Mesendoderm (in vitro differentiated cells): ENCODE data around the gene SPOCK1.

Experiments used
- DNase-seq: peaks from one replicate; pipeline ENCODE4 v3.0.0; 2013
- H2AK5ac ChIP-seq: 2 replicates; pipeline ENCODE4 v1.6.1; 2013; ENCODE audit warnings: low read length, inconsistent platforms
- H2BK120ac ChIP-seq: 2 replicates; pipeline ENCODE4 v1.6.1; 2013; ENCODE audit warnings: low read depth, mild to moderate bottlenecking, low read length, moderate library complexity, mixed read lengths
- H2BK15ac ChIP-seq: replicated peaks from 2 replicates; pipeline ENCODE4 v1.6.1; 2013; ENCODE audit warnings: low read depth, mild to moderate bottlenecking, moderate library complexity
- H2BK5ac ChIP-seq: 2 replicates; pipeline ENCODE4 v1.6.1; 2013; ENCODE audit warnings: low read length, inconsistent platforms
- H3K18ac ChIP-seq: 2 replicates; pipeline ENCODE4 v1.6.1; 2013; ENCODE audit warnings: mild to moderate bottlenecking, low read length, mixed read lengths
- H3K23ac ChIP-seq: one replicate; pipeline ENCODE4 v1.6.1; 2013; ENCODE audit warnings: low read length
- H3K27ac ChIP-seq: 2 replicates; pipeline ENCODE4 v1.5.1; 2013; ENCODE audit warnings: low read depth, mild to moderate bottlenecking, inconsistent platforms, low read length, moderate library complexity
- H3K27me3 ChIP-seq: 2 replicates; pipeline ENCODE4 v1.6.1; 2013; ENCODE audit warnings: low read length, control low read depth, mild to moderate bottlenecking, inconsistent platforms; ENCODE audit not compliant: insufficient read depth, poor library complexity
- H3K36me3 ChIP-seq: 2 replicates; pipeline ENCODE4 v1.6.1; 2013; ENCODE audit warnings: low read length, inconsistent platforms; ENCODE audit not compliant: control insufficient read depth, insufficient read depth
- H3K4ac ChIP-seq: one replicate; pipeline ENCODE4 v1.6.1; 2013; ENCODE audit warnings: low read depth, mild to moderate bottlenecking, low read length, moderate library complexity
- H3K4me1 ChIP-seq: 2 replicates; pipeline ENCODE4 v1.6.1; 2013; ENCODE audit warnings: low read depth, low read length, inconsistent platforms; ENCODE audit not compliant: control insufficient read depth
- H3K4me2 ChIP-seq: 2 replicates; pipeline ENCODE4 v1.6.1; 2013; ENCODE audit warnings: low read length
- H3K4me3 ChIP-seq: 2 replicates; pipeline ENCODE4 v1.5.1; 2013; ENCODE audit warnings: mild to moderate bottlenecking, low read length
- H3K56ac ChIP-seq: one replicate; pipeline ENCODE4 v1.6.1; 2013; ENCODE audit warnings: low read length
- H3K79me1 ChIP-seq: 2 replicates; pipeline ENCODE4 v1.6.1; 2013; ENCODE audit warnings: low read length, inconsistent platforms
- H3K79me2 ChIP-seq: 2 replicates; pipeline ENCODE4 v1.6.1; 2013; ENCODE audit warnings: mild to moderate bottlenecking, low read length; ENCODE audit not compliant: control insufficient read depth, insufficient read depth
- H3K9ac ChIP-seq: 2 replicates; pipeline ENCODE4 v1.6.1; 2013; ENCODE audit warnings: low read length, inconsistent platforms
- H4K5ac ChIP-seq: one replicate; pipeline ENCODE4 v1.6.1; 2013; ENCODE audit warnings: low read length
- H4K8ac ChIP-seq: one replicate; pipeline ENCODE4 v1.6.1; 2013; ENCODE audit warnings: low read depth, mild to moderate bottlenecking, control low read depth, low read length, moderate library complexity
- WGBS: extraction: QIAGEN DNeasy Blood & Tissue Kit; methylation state at CpG from one replicate; pipeline ENCODE4 v1.1.7; 2013; ENCODE audit warnings: low lambda C conversion rate, missing lambda C conversion rate; ENCODE audit not compliant: insufficient coverage; ENCODE audit errors: extremely low coverage; 5-methylcytosine and 5-hydroxymethylcytosine counted together

SPOCK1 gene

DNA sequence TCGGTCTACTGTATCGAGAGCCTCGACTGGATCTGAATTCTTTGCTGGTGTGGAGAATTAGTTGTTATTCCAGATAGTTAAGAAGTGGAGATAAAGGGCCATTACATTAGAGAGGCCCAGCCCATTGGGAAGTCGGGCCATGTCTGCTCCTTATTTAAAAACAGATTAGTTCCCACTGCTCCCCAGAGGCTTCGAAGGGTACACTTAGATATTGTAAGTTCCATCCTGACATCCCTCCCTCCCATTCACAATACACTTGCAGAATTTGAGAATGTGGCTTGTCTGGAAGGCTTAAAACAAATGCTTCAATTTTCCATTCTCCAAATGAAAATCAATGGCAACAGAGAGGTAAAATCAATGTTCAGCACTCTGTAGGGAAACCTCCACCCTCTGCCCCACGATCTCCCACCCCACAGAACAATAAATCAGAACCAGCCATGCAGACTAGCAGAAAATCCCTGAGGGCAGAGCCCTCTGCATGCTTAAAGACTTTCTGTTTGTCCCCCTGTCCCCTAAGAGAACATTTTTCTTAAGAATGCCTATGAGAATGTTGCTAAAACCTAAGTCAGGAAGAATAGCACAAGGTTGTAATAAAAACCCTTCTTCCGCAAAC lies 364.1 kb downstream of the SPOCK1 start:
- no peak overlapping the region for H3K23ac ChIP-seq
- no peak overlapping the region for H2BK120ac ChIP-seq
- no peak overlapping the region for H3K4me2 ChIP-seq
- no CpG with 5 or more reads among the region's 7 CpGs for WGBS
- no peaks in the 10 kb centered on the region for H3K79me2 ChIP-seq
- H3K9ac ChIP-seq: no peak overlapping the region
- no peak overlapping the region for H4K5ac ChIP-seq
- no peak overlapping the region for H3K4me3 ChIP-seq
- no peak for DNase-seq
- no peak overlapping the region for H2BK15ac ChIP-seq
- no peak overlapping the region for H2BK5ac ChIP-seq
- H3K18ac ChIP-seq: no peak overlapping the region
- no peak overlapping the region for H3K27ac ChIP-seq
- H3K36me3 ChIP-seq: no peaks in the 10 kb centered on the region
- H3K79me1 ChIP-seq: no peaks in the 10 kb centered on the region
- H3K56ac ChIP-seq: no peak overlapping the region
- H2AK5ac ChIP-seq: no peak overlapping the region
- H4K8ac ChIP-seq: no peak overlapping the region
- H3K4ac ChIP-seq: no peak overlapping the region
- H3K27me3 ChIP-seq: no peaks in the 10 kb centered on the region
- peaks cover 3% of the 10 kb centered on the region for H3K4me1 ChIP-seq

GRCh38 chr5:137129886-137130680 lies 369.0 kb downstream of the SPOCK1 start:
- Histone ChIP-seq H2BK120ac (no peak overlapping the region), H2AK5ac (no peak overlapping the region), H2BK15ac (no peak overlapping the region), H4K5ac (no peak overlapping the region), H3K36me3 (no peaks in the 10 kb centered on the region), H3K56ac (no peak overlapping the region), H3K4me1 (peaks cover 3% of the 10 kb centered on the region), H3K27me3 (no peaks in the 10 kb centered on the region), H3K4ac (no peak overlapping the region), H3K4me2 (no peak overlapping the region), H3K23ac (no peak overlapping the region), H3K9ac (no peak overlapping the region), H3K27ac (no peak overlapping the region), H2BK5ac (no peak overlapping the region), H4K8ac (no peak overlapping the region), H3K18ac (no peak overlapping the region), H3K79me2 (no peaks in the 10 kb centered on the region), H3K4me3 (no peak overlapping the region), H3K79me1 (no peaks in the 10 kb centered on the region)
- no peak for DNase-seq
- WGBS: no CpG with 5 or more reads among the region's 2 CpGs

- no peak overlapping the region for H3K4me3 ChIP-seq
- H4K5ac ChIP-seq: no peak overlapping the region
- peaks cover 3% of the 10 kb centered on the region for H3K4me1 ChIP-seq
- no peaks in the 10 kb centered on the region for H3K27me3 ChIP-seq
- H3K27ac ChIP-seq: no peak overlapping the region
- no peak overlapping the region for H2AK5ac ChIP-seq
- H3K18ac ChIP-seq: no peak overlapping the region
- no peak overlapping the region for H3K4ac ChIP-seq
- no peak overlapping the region for H4K8ac ChIP-seq
- no CpG with 5 or more reads among the region's 4 CpGs for WGBS
- H2BK15ac ChIP-seq: no peak overlapping the region
- H3K9ac ChIP-seq: no peak overlapping the region
- DNase-seq: no peak
- H3K79me1 ChIP-seq: no peaks in the 10 kb centered on the region
- no peaks in the 10 kb centered on the region for H3K79me2 ChIP-seq
- H3K23ac ChIP-seq: no peak overlapping the region
- no peaks in the 10 kb centered on the region for H3K36me3 ChIP-seq
- H2BK120ac ChIP-seq: no peak overlapping the region
- no peak overlapping the region for H2BK5ac ChIP-seq
- no peak overlapping the region for H3K4me2 ChIP-seq
- no peak overlapping the region for H3K56ac ChIP-seq
Measured at GRCh38 chr5:137128012-137128411, 371.1 kb downstream of the SPOCK1 start.

GRCh38 chr5:137126829-137127228 lies 372.3 kb downstream of the SPOCK1 start:
- Histone ChIP-seq H3K4me1 (no peaks in the 10 kb centered on the region), H3K4ac (no peak overlapping the region), H3K23ac (no peak overlapping the region), H3K56ac (no peak overlapping the region), H3K9ac (no peak overlapping the region), H3K27ac (no peak overlapping the region), H3K27me3 (no peaks in the 10 kb centered on the region), H3K79me2 (no peaks in the 10 kb centered on the region), H2AK5ac (no peak overlapping the region), H3K36me3 (no peaks in the 10 kb centered on the region), H3K18ac (no peak overlapping the region), H2BK15ac (no peak overlapping the region), H3K4me3 (no peak overlapping the region), H3K79me1 (no peaks in the 10 kb centered on the region), H2BK5ac (no peak overlapping the region), H4K8ac (no peak overlapping the region), H4K5ac (no peak overlapping the region), H3K4me2 (no peak overlapping the region), H2BK120ac (no peak overlapping the region)
- no peak for DNase-seq
- no CpG with 5 or more reads among the region's 1 CpG for WGBS

GRCh38 chr5:137122558-137122957 lies 376.6 kb downstream of the SPOCK1 start:
- Histone ChIP-seq H3K79me2 (no peaks in the 10 kb centered on the region), H3K18ac (no peak overlapping the region), H3K4me2 (no peak overlapping the region), H3K23ac (no peak overlapping the region), H3K4ac (no peak overlapping the region), H4K5ac (no peak overlapping the region), H2BK15ac (no peak overlapping the region), H2AK5ac (no peak overlapping the region), H3K9ac (no peak overlapping the region), H2BK5ac (no peak overlapping the region), H3K36me3 (no peaks in the 10 kb centered on the region), H3K27me3 (no peaks in the 10 kb centered on the region), H3K4me1 (no peaks in the 10 kb centered on the region), H3K79me1 (no peaks in the 10 kb centered on the region), H2BK120ac (no peak overlapping the region), H3K27ac (no peak overlapping the region), H3K56ac (no peak overlapping the region), H3K4me3 (no peak overlapping the region), H4K8ac (no peak overlapping the region)
- DNase-seq: no peak
- WGBS: no CpG with 5 or more reads among the region's 2 CpGs
